Measurements from ENCODE around the gene NKAIN2.

DNA sequence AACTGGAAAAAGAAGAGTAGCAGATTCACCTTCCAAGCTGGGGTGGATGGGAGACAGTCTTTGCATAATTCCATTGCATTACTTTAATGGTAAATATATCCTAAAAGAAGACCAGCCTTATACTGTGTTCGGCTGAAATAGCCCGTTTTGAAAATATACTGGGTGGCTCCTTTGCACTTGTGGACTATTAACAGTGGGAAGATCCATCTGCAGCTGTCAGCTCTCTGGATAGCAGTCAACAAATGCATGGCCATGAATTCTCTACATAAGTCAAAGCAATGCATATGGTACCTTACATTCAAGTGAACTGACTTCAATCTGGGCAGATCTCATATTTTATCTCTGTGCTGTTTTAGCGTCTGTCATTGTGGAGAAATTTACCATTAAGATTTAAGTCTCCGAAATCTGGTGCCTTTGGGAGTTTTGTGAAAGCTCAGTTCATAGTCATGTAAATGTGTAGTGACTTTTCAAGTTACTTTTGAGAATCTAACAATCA, 758.0 kb downstream of the NKAIN2 start:
- TF ChIP-seq CTCF (IDR thresholded peaks at IDR 0.05): no peak
- TF ChIP-seq FOXM1 (IDR thresholded peaks at IDR 0.05; ENCODE audit: low read depth): no peak
- TF ChIP-seq TAF1 (IDR thresholded peaks at IDR 0.05; ENCODE audit: borderline replicate concordance, low read depth, low read length): no peak
- TF ChIP-seq RCOR1 (IDR thresholded peaks at IDR 0.05; ENCODE audit: low read length): no peak
- no peak for TF ChIP-seq REST (IDR thresholded peaks at IDR 0.05; ENCODE audit: low read depth, low read length)

All from SK-N-SH (cell line).